Loucy (cell line): ENCODE data around the gene TANGO2.

Experiments
- H2AFZ ChIP-seq: fragments of 200-600 bp; sonication (generic); 2 replicates; pipeline ENCODE4 v1.6.0; 2016; ENCODE audit warnings: antibody characterized with exemption, mild to moderate bottlenecking, low read length, moderate library complexity
- H3F3A ChIP-seq: fragments of 200-600 bp; 2 replicates; pipeline ENCODE4 v1.6.0; 2016; ENCODE audit warnings: antibody characterized with exemption, low read depth, mild to moderate bottlenecking
- H3K27me3 ChIP-seq: fragments of 200-600 bp; sonication (generic); 2 replicates; pipeline ENCODE4 v1.6.1; 2014; ENCODE audit warnings: low read length, mild to moderate bottlenecking; ENCODE audit not compliant: insufficient read depth, poor library complexity, severe bottlenecking
- H3K36me3 ChIP-seq: fragments of 200-600 bp; sonication (generic); 2 replicates; pipeline ENCODE4 v1.6.1; 2016; ENCODE audit warnings: low read length; ENCODE audit not compliant: insufficient read depth
- H3K4me1 ChIP-seq: fragments of 200-600 bp; sonication (generic); 2 replicates; pipeline ENCODE4 v1.5.1; 2014; ENCODE audit warnings: low read length, mild to moderate bottlenecking; ENCODE audit not compliant: insufficient read depth, poor library complexity, severe bottlenecking
- H3K4me2 ChIP-seq: fragments of 200-600 bp; sonication (generic); 2 replicates; pipeline ENCODE4 v1.6.0; 2014; ENCODE audit warnings: antibody characterized with exemption, low read length, low read depth, mild to moderate bottlenecking; ENCODE audit not compliant: poor library complexity, severe bottlenecking
- H3K4me3 ChIP-seq: fragments of 200-600 bp; sonication (generic); 2 replicates; pipeline ENCODE4 v1.5.1; 2014; ENCODE audit warnings: low read length, mild to moderate bottlenecking, mixed read lengths; ENCODE audit not compliant: poor library complexity, severe bottlenecking
- H3K79me2 ChIP-seq: fragments of 200-600 bp; sonication (generic); 2 replicates; pipeline ENCODE4 v1.6.1; 2014; ENCODE audit warnings: low read length; ENCODE audit not compliant: insufficient read depth
- H3K9ac ChIP-seq: fragments of 200-600 bp; sonication (generic); 2 replicates; pipeline ENCODE4 v1.6.0; 2014; ENCODE audit warnings: mild to moderate bottlenecking, low read depth, low read length, moderate library complexity; ENCODE audit not compliant: poor library complexity, severe bottlenecking
- H3K9me2 ChIP-seq: fragments of 200-600 bp; sonication (generic); replicated peaks from 2 replicates; pipeline ENCODE4 v1.6.1; 2016; ENCODE audit warnings: low read depth, low read length, mixed read lengths
- H3K9me3 ChIP-seq: fragments of 200-600 bp; sonication (generic); 2 replicates; pipeline ENCODE4 v1.6.1; 2014; ENCODE audit warnings: mild to moderate bottlenecking, antibody characterized with exemption, low read length, low read depth; ENCODE audit not compliant: insufficient read depth
- H4K20me1 ChIP-seq: fragments of 200-600 bp; sonication (generic); 2 replicates; pipeline ENCODE4 v1.6.0; 2014; ENCODE audit warnings: antibody characterized with exemption, low read length, mild to moderate bottlenecking; ENCODE audit not compliant: insufficient read depth, poor library complexity, severe bottlenecking
- CTCF ChIP-seq: fragments of 200-600 bp; sonication (generic); conservative IDR thresholded peaks from 2 replicates; pipeline ENCODE4 v1.5.1; 2014; ENCODE audit warnings: mild to moderate bottlenecking, antibody characterized with exemption, low read length
- EZH2phosphoT487 ChIP-seq: fragments of 200-600 bp; IDR thresholded peaks from 2 replicates; pipeline ENCODE4 v1.6.1; 2018; ENCODE audit warnings: antibody characterized with exemption, mild to moderate bottlenecking, moderate library complexity, borderline replicate concordance

Gene TANGO2

DNA sequence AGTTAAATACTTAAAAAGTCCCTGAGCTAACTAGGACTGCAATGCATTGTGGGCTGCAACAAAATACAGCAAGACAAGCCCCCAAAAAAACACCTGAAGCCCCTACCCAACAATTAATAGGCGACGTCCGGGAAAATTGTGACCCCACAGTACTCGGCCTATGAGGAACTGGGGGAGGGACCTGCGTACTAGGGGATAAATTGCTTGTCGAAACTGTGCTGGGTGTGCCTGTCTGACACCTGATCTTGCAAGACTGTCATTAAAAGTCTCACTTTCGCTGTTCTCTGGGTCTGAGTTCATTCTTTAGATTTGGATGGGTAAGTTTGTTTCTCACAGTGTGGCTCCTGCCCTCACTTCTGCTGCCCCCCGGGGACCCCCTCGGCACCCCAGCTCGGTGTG lies 15.2 kb downstream of the TANGO2 start:
- Histone ChIP-seq H3K4me3 (no peak overlapping the region), H3K36me3 (no peaks in the 10 kb centered on the region), H2AFZ (no peak overlapping the region), H3K4me1 (peaks cover 8% of the 10 kb centered on the region), H3K9me3 (no peaks in the 10 kb centered on the region), H3K4me2 (no peak overlapping the region), H3K27me3 (no peaks in the 10 kb centered on the region), H3K79me2 (no peaks in the 10 kb centered on the region), H3K9me2 (no peaks in the 10 kb centered on the region), H3F3A (no peaks in the 10 kb centered on the region), H4K20me1 (no peaks in the 10 kb centered on the region), H3K9ac (no peak overlapping the region)
- TF ChIP-seq EZH2phosphoT487 (no peak), CTCF (no peak)

GRCh38 chr22:20036535-20037392 lies 15.9 kb downstream of the TANGO2 start:
- Histone ChIP-seq H2AFZ (no peak overlapping the region), H3K4me3 (no peak overlapping the region), H3K9me3 (no peaks in the 10 kb centered on the region), H3K9me2 (no peaks in the 10 kb centered on the region), H3K36me3 (no peaks in the 10 kb centered on the region), H3K9ac (no peak overlapping the region), H3K4me2 (no peak overlapping the region), H4K20me1 (no peaks in the 10 kb centered on the region), H3K4me1 (peaks cover 8% of the 10 kb centered on the region), H3K27me3 (no peaks in the 10 kb centered on the region), H3F3A (no peaks in the 10 kb centered on the region), H3K79me2 (no peaks in the 10 kb centered on the region)
- TF ChIP-seq EZH2phosphoT487, result no peak
- TF ChIP-seq CTCF, result no peak

GRCh38 chr22:20037419-20037818 lies 16.5 kb downstream of the TANGO2 start:
- no peak overlapping the region for H3K4me3 ChIP-seq
- no peaks in the 10 kb centered on the region for H4K20me1 ChIP-seq
- TF ChIP-seq EZH2phosphoT487 (no peak), CTCF (no peak)
- H3K9me2 ChIP-seq, result no peaks in the 10 kb centered on the region
- H3F3A ChIP-seq, result no peaks in the 10 kb centered on the region
- no peak overlapping the region for H3K4me2 ChIP-seq
- H3K36me3 ChIP-seq, result no peaks in the 10 kb centered on the region
- peaks cover 3% of the 10 kb centered on the region for H3K4me1 ChIP-seq
- H3K27me3 ChIP-seq, result no peaks in the 10 kb centered on the region
- no peak overlapping the region for H2AFZ ChIP-seq
- H3K9ac ChIP-seq, result no peak overlapping the region
- H3K9me3 ChIP-seq, result no peaks in the 10 kb centered on the region
- no peaks in the 10 kb centered on the region for H3K79me2 ChIP-seq
